ENCODE data around the gene PCNX1.

The PCNX1 gene

GRCh38 chr14:71133296-71133695 lies 226.0 kb downstream of the PCNX1 start:
- Histone ChIP-seq H3K36me3 (ENCODE audit: control insufficient read depth in 4 of 4, insufficient read depth in 4 of 4, low read length in 3 of 4) (no peaks in the 10 kb centered on the region), H3K27me3 (replicated peaks in 2 of 5; ENCODE audit: control insufficient read depth in 4 of 5, insufficient read depth in 5 of 5, low read length in 4 of 5) (no peaks in the 10 kb centered on the region), H3K4me3 (ENCODE audit: control insufficient read depth in 1 of 7, extremely low read depth in 1 of 7, insufficient read depth in 4 of 7, low read depth in 2 of 7, low read length in 6 of 7) (no peak overlapping the region), H3K4me1 (ENCODE audit: control extremely low read depth in 1 of 4, control insufficient read depth in 4 of 4, insufficient read depth in 4 of 4, low read length in 3 of 4) (peaks cover 0 to 12% (median 3%) of the 10 kb centered on the region in 4 experiments), H3K9me3 (ENCODE audit: control extremely low read depth in 1 of 5, control insufficient read depth in 4 of 5, insufficient read depth in 2 of 5, low read depth in 1 of 5, low read length in 4 of 5) (peaks cover 0 to 5% (median 0%) of the 10 kb centered on the region in 5 experiments), H3K27ac (ENCODE audit: insufficient read depth in 1 of 2, low read depth in 1 of 2, low read length in 2 of 2, poor library complexity in 1 of 2, severe bottlenecking in 2 of 2) (no peak overlapping the region)
- WGBS (ENCODE audit: insufficient coverage): 99% methylated on average over 8 of the region's 8 CpGs
- ChIA-PET POLR2A (no interaction called here), CTCF (interaction anchor here (1.0 to 11.3 kb wide), 2 partner anchors 30 to 620 kb away, joined by 3 to 121 read pairs; no protein-coding TSS in a partner anchor)
- no peak for DNase-seq

- WGBS (ENCODE audit: insufficient coverage): no CpG with 5 or more reads among the region's 2 CpGs
- no peaks in the 10 kb centered on the region for H3K36me3 ChIP-seq (ENCODE audit: control insufficient read depth in 4 of 4, insufficient read depth in 4 of 4, low read length in 3 of 4)
- H3K9me3 ChIP-seq (ENCODE audit: control extremely low read depth in 1 of 5, control insufficient read depth in 4 of 5, insufficient read depth in 2 of 5, low read depth in 1 of 5, low read length in 4 of 5): peaks cover 0 to 5% (median 0%) of the 10 kb centered on the region in 5 experiments
- H3K4me3 ChIP-seq (ENCODE audit: control insufficient read depth in 1 of 7, extremely low read depth in 1 of 7, insufficient read depth in 4 of 7, low read depth in 2 of 7, low read length in 6 of 7): no peak overlapping the region
- ChIA-PET POLR2A (no interaction called here), CTCF (interaction anchor here (11.3 kb wide), 1 partner anchor 617 kb away, joined by 121 read pairs; no protein-coding TSS in a partner anchor)
- no peaks in the 10 kb centered on the region for H3K27me3 ChIP-seq (replicated peaks in 2 of 5; ENCODE audit: control insufficient read depth in 4 of 5, insufficient read depth in 5 of 5, low read length in 4 of 5)
- no peak for DNase-seq
- no peak overlapping the region for H3K27ac ChIP-seq (ENCODE audit: insufficient read depth in 1 of 2, low read depth in 1 of 2, low read length in 2 of 2, poor library complexity in 1 of 2, severe bottlenecking in 2 of 2)
- H3K4me1 ChIP-seq (ENCODE audit: control extremely low read depth in 1 of 4, control insufficient read depth in 4 of 4, insufficient read depth in 4 of 4, low read length in 3 of 4): peaks cover 0 to 8% (median 2%) of the 10 kb centered on the region in 4 experiments
Observed at GRCh38 chr14:71135496-71135895, 228.2 kb downstream of the PCNX1 start.

GRCh38 chr14:71135911-71136310 lies 228.7 kb downstream of the PCNX1 start:
- Histone ChIP-seq H3K4me3 (ENCODE audit: control insufficient read depth in 1 of 7, extremely low read depth in 1 of 7, insufficient read depth in 4 of 7, low read depth in 2 of 7, low read length in 6 of 7) (no peak overlapping the region), H3K36me3 (ENCODE audit: control insufficient read depth in 4 of 4, insufficient read depth in 4 of 4, low read length in 3 of 4) (no peaks in the 10 kb centered on the region), H3K4me1 (ENCODE audit: control extremely low read depth in 1 of 4, control insufficient read depth in 4 of 4, insufficient read depth in 4 of 4, low read length in 3 of 4) (peaks cover 0 to 4% (median 0%) of the 10 kb centered on the region in 4 experiments), H3K27me3 (replicated peaks in 2 of 5; ENCODE audit: control insufficient read depth in 4 of 5, insufficient read depth in 5 of 5, low read length in 4 of 5) (no peaks in the 10 kb centered on the region), H3K27ac (ENCODE audit: insufficient read depth in 1 of 2, low read depth in 1 of 2, low read length in 2 of 2, poor library complexity in 1 of 2, severe bottlenecking in 2 of 2) (no peak overlapping the region), H3K9me3 (ENCODE audit: control extremely low read depth in 1 of 5, control insufficient read depth in 4 of 5, insufficient read depth in 2 of 5, low read depth in 1 of 5, low read length in 4 of 5) (peaks cover 0 to 5% (median 0%) of the 10 kb centered on the region in 5 experiments)
- 96% methylated on average over 3 of the region's 4 CpGs for WGBS (ENCODE audit: insufficient coverage)
- DNase-seq: no peak
- ChIA-PET CTCF (interaction anchor here (0.6 to 11.3 kb wide), 5 partner anchors 11 to 617 kb away, joined by 3 to 121 read pairs (median 3); no protein-coding TSS in a partner anchor), POLR2A (no interaction called here)

DNA sequence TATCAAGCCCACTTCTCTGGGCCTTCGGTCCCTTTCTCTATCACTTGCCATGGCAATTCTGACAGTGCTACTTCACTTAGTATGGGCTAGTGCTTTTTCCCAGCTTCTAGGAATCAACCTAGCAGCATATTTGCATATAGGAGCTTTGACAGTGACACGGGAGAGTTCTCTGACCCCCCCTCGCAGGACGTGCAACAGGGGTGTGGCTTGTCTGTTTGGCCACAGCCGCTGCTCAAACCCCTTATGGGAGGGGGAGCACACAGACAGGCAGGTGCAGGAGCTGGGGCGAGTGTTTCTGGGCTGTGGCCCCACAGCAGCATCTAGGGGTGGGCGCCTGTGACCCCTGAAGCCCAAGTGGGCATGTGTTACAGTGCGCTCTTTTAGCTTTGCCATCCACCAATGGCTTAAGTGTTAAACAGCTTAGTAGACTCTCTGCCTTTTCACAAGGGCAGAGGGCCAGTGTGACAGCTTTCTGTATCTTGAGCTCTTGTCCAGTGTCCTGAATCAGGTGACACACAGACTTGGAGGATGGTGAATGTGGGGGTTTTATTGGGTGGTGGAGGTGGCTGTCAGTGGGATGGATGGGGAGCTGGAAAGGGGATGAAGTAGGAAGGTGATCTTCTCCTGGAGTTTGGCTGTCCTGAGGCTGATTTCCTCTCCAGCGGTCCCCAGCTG lies 229.3 kb downstream of the PCNX1 start:
- ChIA-PET CTCF (interaction anchor here (0.6 to 11.3 kb wide), 8 partner anchors 10 to 616 kb away, joined by 3 to 121 read pairs (median 3); no protein-coding TSS in a partner anchor), POLR2A (no interaction called here)
- 96% methylated on average over 8 of the region's 9 CpGs for WGBS (ENCODE audit: insufficient coverage)
- Histone ChIP-seq H3K27ac (ENCODE audit: insufficient read depth in 1 of 2, low read depth in 1 of 2, low read length in 2 of 2, poor library complexity in 1 of 2, severe bottlenecking in 2 of 2) (no peak overlapping the region), H3K36me3 (ENCODE audit: control insufficient read depth in 4 of 4, insufficient read depth in 4 of 4, low read length in 3 of 4) (no peaks in the 10 kb centered on the region), H3K9me3 (ENCODE audit: control extremely low read depth in 1 of 5, control insufficient read depth in 4 of 5, insufficient read depth in 2 of 5, low read depth in 1 of 5, low read length in 4 of 5) (peaks cover 0 to 5% (median 0%) of the 10 kb centered on the region in 5 experiments), H3K4me3 (ENCODE audit: control insufficient read depth in 1 of 7, extremely low read depth in 1 of 7, insufficient read depth in 4 of 7, low read depth in 2 of 7, low read length in 6 of 7) (no peak overlapping the region), H3K4me1 (ENCODE audit: control extremely low read depth in 1 of 4, control insufficient read depth in 4 of 4, insufficient read depth in 4 of 4, low read length in 3 of 4) (no peaks in the 10 kb centered on the region), H3K27me3 (replicated peaks in 2 of 5; ENCODE audit: control insufficient read depth in 4 of 5, insufficient read depth in 5 of 5, low read length in 4 of 5) (no peaks in the 10 kb centered on the region)
- no peak for DNase-seq

DNA sequence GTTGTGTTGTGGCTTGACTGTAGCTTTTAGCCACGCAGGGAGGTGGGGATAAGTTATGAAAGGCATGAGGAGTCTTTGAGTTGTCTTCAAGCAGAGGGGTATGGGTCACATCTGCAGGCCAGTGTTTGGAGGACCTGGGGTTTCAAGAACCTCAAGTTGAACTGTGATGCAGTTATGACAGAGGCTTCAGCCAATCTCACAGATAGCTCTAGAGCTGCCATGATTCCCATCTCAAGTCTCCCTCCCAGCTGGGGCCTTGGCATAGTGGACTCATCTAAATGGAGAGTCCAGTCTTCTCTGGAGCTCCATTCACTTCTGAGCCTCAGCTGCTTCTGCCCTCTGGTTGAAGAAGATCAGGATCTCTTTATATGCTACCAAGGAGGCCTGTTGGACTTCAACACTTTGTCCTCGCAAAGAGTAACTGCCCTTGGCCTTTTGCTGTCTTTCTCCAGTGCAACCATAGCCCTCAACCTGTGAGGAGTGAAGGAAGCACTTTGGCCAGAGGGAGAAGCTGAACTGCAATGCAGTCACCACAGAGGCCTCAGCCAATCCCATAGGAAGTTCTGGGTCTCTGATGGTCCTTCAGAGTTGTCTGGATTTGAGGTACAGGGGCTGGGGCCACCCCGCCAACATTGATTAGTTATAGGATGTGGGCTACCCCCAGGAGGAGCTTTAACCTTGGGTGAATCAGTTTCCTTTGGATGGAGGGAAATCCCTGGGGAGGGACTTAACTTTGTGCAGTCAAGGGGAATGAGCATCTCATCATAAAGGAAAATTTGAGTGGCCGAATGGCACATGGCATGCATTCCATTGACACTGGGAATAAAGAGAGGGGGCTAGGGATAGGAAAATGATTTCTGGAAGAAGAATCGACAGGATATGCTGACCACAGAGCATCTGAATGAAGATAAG lies 230.5 kb downstream of the PCNX1 start:
- no peaks in the 10 kb centered on the region for H3K36me3 ChIP-seq (ENCODE audit: control insufficient read depth in 4 of 4, insufficient read depth in 4 of 4, low read length in 3 of 4)
- H3K4me3 ChIP-seq (ENCODE audit: control insufficient read depth in 1 of 7, extremely low read depth in 1 of 7, insufficient read depth in 4 of 7, low read depth in 2 of 7, low read length in 6 of 7): no peak overlapping the region
- ChIA-PET CTCF (interaction anchor here (0.7 to 11.3 kb wide), 21 partner anchors 8 to 615 kb away, joined by 3 to 121 read pairs (median 3); no protein-coding TSS in a partner anchor), POLR2A (no interaction called here)
- 94% methylated on average over 3 of the region's 5 CpGs for WGBS (ENCODE audit: insufficient coverage)
- peaks cover 0 to 5% (median 0%) of the 10 kb centered on the region in 5 experiments for H3K9me3 ChIP-seq (ENCODE audit: control extremely low read depth in 1 of 5, control insufficient read depth in 4 of 5, insufficient read depth in 2 of 5, low read depth in 1 of 5, low read length in 4 of 5)
- DNase-seq: no peak
- peaks cover 0 to 11% (median 5%) of the 10 kb centered on the region in 4 experiments for H3K4me1 ChIP-seq (ENCODE audit: control extremely low read depth in 1 of 4, control insufficient read depth in 4 of 4, insufficient read depth in 4 of 4, low read length in 3 of 4)
- H3K27ac ChIP-seq (ENCODE audit: insufficient read depth in 1 of 2, low read depth in 1 of 2, low read length in 2 of 2, poor library complexity in 1 of 2, severe bottlenecking in 2 of 2): no peak overlapping the region
- H3K27me3 ChIP-seq (replicated peaks in 2 of 5; ENCODE audit: control insufficient read depth in 4 of 5, insufficient read depth in 5 of 5, low read length in 4 of 5): no peaks in the 10 kb centered on the region

DNA sequence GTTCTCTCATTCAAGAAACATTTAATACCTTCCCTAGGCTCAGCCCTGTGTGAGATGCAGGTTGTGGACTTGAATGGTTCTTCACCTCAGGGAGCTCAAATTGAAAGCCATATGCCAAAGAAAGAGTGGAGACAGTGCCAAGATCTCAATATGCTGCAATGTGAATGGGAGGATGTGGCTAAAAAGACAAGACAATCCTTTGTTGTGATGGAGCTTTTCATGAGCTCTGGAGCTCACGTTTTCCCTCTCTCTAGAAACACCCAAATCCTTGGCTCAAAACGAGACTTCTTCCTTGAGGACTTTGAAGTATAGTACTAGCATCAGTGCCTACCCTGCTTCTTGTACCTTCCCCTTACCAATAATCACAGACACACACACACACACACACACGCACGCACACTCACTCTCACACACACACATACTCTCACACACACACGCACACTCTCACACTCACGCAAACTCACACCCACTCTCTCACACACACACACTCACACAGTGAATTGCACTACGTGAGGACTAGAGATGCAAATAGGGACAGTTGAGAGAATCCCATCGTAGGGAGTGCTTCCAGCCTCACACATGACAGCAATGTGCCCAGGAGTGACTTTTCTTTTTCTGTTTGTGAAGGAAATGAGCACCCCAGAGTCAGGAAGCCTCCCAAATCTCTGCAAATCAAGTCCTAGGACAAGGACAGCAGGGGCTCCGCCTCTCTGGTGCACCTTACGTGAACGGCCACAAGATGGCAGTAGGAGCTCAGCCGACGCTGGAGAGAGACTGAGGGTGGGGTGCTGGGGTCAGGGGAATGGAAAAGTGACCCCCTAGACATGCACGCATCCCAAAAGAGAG lies 231.4 kb downstream of the PCNX1 start:
- Histone ChIP-seq H3K4me3 (ENCODE audit: control insufficient read depth in 1 of 7, extremely low read depth in 1 of 7, insufficient read depth in 4 of 7, low read depth in 2 of 7, low read length in 6 of 7) (peak overlapping the region in 1 of 7 experiments; percentile 5), H3K9me3 (ENCODE audit: control extremely low read depth in 1 of 5, control insufficient read depth in 4 of 5, insufficient read depth in 2 of 5, low read depth in 1 of 5, low read length in 4 of 5) (peaks cover 0 to 5% (median 0%) of the 10 kb centered on the region in 5 experiments), H3K27me3 (replicated peaks in 2 of 5; ENCODE audit: control insufficient read depth in 4 of 5, insufficient read depth in 5 of 5, low read length in 4 of 5) (no peaks in the 10 kb centered on the region), H3K36me3 (ENCODE audit: control insufficient read depth in 4 of 4, insufficient read depth in 4 of 4, low read length in 3 of 4) (no peaks in the 10 kb centered on the region), H3K4me1 (ENCODE audit: control extremely low read depth in 1 of 4, control insufficient read depth in 4 of 4, insufficient read depth in 4 of 4, low read length in 3 of 4) (peaks cover 0 to 19% (median 6%) of the 10 kb centered on the region in 4 experiments), H3K27ac (ENCODE audit: insufficient read depth in 1 of 2, low read depth in 1 of 2, low read length in 2 of 2, poor library complexity in 1 of 2, severe bottlenecking in 2 of 2) (no peak overlapping the region)
- ChIA-PET CTCF (interaction anchor here (0.7 to 11.3 kb wide), 19 partner anchors 9 to 716 kb away, joined by 3 to 121 read pairs (median 4); no protein-coding TSS in a partner anchor), POLR2A (interaction anchor here (0.5 kb wide), 1 partner anchor 614 kb away, joined by 3 read pairs; no protein-coding TSS in a partner anchor)
- WGBS (ENCODE audit: insufficient coverage): 12% methylated on average over 8 of the region's 14 CpGs
- DNase-seq: peak; percentile 39 to 65 (median 56)
